Amygdala (tissue), 56 donors: Measurements from ENCODE around the gene SLC6A9.

Source experiments
- DNase-seq, 56 donors: peaks; one replicate each; lab custom pipeline; 2025; lab: John Stamatoyannopoulos, UW

Gene SLC6A9

GRCh38 chr1:43991200-43991475, 40.1 kb downstream of the SLC6A9 start:
- DNase-seq: peak in 1 of 56 donors; percentile 47

DNA sequence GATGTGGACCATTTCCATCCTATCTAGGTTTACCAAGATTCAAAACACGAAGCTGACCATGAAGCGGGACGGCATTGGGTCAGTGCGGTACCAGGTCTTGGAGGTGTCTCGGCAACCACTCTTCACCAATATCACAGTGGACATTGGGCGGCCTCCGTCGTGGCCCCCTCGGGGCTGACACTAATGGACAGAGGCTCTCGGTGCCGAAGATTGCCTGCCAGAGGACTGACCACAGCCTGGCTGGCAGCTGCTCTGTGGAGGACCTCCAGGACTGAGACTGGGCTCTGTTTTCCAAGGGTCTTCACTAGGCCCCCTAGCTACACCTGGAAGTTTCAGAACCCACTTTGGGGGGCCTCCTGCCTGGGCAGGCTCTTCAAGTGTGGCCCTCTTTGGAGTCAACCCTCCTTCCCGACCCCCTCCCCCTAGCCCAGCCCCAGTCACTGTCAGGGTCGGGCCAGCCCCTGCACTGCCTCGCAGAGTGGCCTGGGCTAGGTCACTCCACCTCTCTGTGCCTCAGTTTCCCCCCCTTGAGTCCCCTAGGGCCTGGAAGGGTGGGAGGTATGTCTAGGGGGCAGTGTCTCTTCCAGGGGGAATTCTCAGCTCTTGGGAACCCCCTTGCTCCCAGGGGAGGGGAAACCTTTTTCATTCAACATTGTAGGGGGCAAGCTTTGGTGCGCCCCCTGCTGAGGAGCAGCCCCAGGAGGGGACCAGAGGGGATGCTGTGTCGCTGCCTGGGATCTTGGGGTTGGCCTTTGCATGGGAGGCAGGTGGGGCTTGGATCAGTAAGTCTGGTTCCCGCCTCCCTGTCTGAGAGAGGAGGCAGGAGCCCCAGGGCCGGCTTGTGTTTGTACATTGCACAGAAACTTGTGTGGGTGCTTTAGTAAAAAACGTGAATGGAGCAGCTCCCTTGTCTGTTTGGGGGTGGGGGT, 40.7 kb downstream of the SLC6A9 start:
- no peak for DNase-seq

- no peak for DNase-seq
Observed at GRCh38 chr1:43987159-43987902, 43.9 kb downstream of the SLC6A9 start.

DNA sequence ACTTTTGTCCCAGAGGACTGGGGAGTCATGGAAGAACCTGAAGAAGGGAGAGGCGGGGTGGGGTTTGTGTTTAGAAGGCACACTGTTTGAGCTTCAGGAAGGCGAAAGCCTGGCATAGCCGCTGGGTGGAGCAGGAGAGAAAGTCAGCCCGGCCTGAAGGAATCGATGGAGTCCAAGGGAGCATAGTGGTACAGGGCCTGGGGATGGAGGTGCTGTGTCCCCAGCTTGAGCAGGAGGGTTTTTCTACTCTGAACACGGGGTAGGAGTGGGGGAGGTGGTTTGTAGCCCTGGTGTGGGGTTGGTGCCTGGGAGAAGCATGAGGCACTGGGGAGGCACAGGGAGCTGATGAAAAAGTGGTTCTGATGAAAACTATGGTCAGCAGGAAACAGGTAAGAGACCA, 44.5 kb downstream of the SLC6A9 start:
- no peak for DNase-seq

DNA sequence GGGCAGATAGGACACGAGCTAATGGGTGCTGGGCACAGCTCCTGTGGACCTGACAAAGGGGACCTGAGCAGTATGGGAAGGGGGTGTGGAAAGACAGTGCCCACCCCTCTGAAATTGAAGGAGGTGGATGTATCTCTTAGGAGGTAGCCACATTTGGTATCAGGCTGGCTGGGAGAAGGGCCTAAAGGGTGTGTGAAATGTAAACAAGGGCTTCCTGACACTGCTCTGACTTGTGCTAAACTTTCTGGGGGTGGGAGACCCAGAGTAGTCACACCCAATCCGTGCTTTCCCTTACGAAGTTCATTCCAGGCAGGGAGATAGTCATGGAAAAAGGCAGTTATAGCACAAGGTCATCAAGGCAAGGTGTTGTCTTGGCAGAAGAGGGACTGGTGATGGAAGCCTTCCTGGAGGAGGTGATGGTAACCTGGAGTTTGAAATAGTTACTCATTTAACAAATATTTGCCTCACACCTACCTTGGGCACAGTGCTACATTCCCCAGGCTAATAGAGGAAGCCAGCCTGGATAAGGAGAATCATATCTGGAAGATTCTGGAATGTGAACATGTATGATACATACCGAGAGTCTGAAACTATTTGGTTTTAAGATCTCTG, 45.2 kb downstream of the SLC6A9 start:
- DNase-seq: no peak

GRCh38 chr1:43984855-43985254, 46.4 kb downstream of the SLC6A9 start:
- DNase-seq: no peak

DNA sequence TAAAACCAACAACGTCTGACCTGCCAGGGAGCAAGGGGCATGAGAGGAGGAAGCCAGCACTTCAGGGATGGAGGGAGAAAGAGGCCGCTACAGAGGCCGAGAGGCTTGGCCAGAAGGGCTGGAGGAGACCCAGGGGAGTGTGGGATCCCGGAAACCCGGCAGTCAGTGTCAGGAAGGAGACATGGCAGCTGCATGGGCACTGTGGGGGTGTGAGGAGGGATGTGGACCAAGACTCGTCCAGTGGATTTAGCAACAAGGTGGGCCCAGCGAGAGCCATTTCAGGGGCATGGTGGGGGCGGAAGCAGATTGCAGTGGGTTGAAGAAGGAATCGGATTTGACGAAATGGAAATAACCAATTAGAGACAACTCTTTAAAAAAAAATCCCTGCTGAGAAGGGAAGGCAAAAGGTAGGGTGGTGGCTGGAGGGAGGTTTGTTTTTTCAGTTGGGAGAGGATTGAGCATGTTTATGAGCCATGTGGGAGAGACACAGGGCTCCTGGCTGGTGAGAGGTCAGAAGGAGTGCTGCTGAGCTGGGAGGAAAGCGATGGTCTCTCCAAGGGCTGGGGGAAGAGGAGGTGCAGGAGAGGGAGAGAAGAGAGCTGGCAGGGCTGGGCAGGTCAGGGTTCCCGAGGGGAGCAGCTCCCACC, 47.9 kb downstream of the SLC6A9 start:
- DNase-seq: peak in 1 of 56 donors; percentile 9

- peak in 2 of 56 donors; percentile 14 to 44 for DNase-seq
Observed at GRCh38 chr1:43982808-43983207, 48.5 kb downstream of the SLC6A9 start.

DNA sequence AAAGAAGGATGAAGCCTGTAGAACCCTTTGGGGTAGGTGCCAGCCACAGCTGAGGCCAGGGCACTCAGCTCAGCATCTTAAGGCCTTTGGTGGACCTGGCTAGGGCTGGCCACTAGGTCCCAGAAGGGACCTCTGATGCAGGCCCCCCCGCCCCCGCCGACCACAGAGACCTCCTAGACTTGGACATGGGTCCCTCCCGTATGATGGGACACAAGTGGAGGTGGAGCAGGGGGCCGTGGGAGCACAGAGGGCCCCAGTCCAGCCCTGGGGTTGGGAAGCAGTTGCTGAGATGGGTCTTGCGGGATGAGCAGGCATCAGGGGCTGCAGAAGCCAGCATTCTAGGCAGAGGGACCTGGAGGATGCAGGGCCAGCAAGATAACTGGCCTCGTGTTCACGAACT, 49.0 kb downstream of the SLC6A9 start:
- no peak for DNase-seq

GRCh38 chr1:43981636-43982035, 49.6 kb downstream of the SLC6A9 start:
- no peak for DNase-seq

DNA sequence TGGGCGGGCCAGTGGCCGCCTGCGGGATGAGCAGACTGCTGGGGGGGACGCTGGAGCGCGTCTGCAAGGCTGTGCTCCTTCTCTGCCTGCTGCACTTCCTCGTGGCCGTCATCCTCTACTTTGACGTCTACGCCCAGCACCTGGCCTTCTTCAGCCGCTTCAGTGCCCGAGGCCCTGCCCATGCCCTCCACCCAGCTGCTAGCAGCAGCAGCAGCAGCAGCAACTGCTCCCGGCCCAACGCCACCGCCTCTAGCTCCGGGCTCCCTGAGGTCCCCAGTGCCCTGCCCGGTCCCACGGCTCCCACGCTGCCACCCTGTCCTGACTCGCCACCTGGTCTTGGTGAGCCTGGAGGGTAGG, 50.1 kb downstream of the SLC6A9 start:
- no peak for DNase-seq

GRCh38 chr1:43980255-43981134, 50.8 kb downstream of the SLC6A9 start:
- no peak for DNase-seq

DNA sequence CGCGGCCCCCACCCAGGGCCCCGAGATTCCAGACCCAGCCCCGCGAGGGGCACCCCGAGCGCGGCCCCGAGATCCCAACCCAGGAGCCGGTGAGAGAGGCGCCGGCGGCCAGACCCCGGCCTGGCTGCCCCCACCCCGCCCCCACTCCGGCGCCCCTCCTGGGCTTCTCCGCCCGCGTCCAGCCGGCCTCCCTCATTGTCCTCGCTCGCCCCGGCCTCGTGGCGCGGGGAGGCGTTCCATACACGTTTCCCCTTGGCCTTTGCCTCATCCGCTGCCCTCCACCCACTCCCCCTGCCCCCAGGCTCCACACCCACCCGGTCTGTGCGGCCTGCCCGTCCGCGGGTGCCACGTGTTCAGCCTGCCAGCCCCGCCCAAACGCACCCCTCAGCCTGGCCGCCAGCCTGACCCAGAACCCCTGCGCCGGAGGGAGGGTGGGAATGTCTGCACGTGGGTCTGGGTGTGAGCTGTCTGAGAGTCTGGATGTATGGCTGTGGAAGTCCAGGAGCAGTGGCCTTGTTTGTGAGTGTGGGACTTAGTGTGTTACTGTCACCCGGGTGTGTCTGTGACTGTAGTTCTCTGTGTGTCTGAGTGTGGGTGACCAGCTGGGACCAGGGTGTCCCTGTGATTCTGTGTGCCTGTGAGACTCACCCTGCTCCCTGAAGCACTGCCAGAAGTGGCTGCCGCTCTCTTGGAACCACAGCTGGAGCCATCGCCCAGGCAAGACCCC, 51.6 kb downstream of the SLC6A9 start:
- DNase-seq: peak in 20 of 56 donors; percentile 14 to 61 (median 35)

DNA sequence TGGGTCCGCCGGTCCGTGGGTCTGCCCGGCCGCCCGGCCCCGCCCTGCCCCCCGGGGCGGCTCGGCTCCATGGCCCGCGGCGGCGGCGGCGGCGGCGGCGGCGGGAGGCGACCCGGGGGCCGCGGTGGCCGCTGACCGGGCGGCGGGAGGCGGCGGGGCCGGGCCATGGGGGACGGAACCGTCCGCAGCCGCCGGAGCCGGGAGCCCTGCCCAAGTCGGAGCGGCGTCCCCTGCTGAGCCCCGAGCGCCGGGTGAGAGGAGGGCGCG, 52.1 kb downstream of the SLC6A9 start:
- DNase-seq: peak in 1 of 56 donors; percentile 36

GRCh38 chr1:43978551-43979260, 52.6 kb downstream of the SLC6A9 start, which contains the start of gene B4GALT2:
TSS of gene B4GALT2 (plus strand) at chr1:43979210. CDS start at chr1:43981161, 1,951 bp downstream.
- peak in 23 of 56 donors; percentile 9 to 68 (median 43) for DNase-seq

DNA sequence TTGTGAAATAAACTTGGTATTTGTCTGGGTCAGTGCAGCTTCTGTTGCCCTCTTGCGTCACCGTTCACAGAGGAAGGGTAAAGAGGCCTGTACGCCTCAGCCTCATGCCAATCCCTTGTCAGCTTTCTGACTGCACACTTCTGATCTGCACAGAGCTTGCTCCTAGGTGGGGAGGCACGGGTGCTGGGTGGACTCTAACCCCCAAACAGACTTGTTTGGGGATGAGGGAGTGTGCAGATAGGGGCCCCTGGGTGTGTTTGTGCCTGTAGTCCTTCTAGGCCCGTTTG, 53.1 kb downstream of the SLC6A9 start:
- no peak for DNase-seq

GRCh38 chr1:43977376-43978263, 53.6 kb downstream of the SLC6A9 start:
- no peak for DNase-seq

DNA sequence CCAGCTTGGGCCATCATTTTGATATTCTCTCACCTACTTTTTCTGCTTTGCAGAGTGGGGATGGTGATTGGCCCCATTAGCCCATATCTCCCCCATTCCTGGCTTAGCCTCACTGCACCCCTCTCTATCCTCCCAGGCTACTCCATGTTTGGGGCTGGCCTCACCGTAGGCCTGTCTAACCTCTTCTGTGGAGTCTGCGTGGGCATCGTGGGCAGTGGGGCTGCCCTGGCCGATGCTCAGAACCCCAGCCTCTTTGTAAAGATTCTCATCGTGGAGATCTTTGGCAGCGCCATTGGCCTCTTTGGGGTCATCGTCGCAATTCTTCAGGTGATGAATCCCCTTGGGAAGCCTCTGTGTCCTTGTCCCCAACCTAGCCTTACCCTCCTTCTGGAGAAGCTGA, 54.4 kb downstream of the SLC6A9 start:
- DNase-seq: no peak
